ENCODE results near the gene ATP2B1.

- TF ChIP-seq POLR2AphosphoS5 (IDR thresholded peaks at IDR 0.05; ENCODE audit: low read depth, low read length) (peak; percentile 89), POLR2A (IDR thresholded peaks at IDR 0.05; ENCODE audit: low read depth, low read length) (peak; percentile 87)
Observed at GRCh38 chr12:89709157-89709994, 738 bp upstream of the ATP2B1 start.

Data from GM12892 (cell line).